Measurements from ENCODE around the gene C11orf54. TPM values are rescaled to one million over a fixed set of nuclear protein-coding genes. Genes with fewer than 3 reads are reported as not detected.

Gene C11orf54
- total RNA-seq (10 to 100 TPM; 20.4 to 66.1 TPM), polyA plus RNA-seq (10 to 100 TPM; 20.8 to 23.3 TPM)
- long read RNA-seq, donor 1, partial matches to known transcripts, result 0 of 6 reads
- long read RNA-seq, donor 1, other reads (novel, unspliced or antisense), result 0 of 6 reads
- long read RNA-seq, donor 2, partial matches to known transcripts, result 0 of 1 reads
- long read RNA-seq, donor 2, other reads (novel, unspliced or antisense), result 0 of 1 reads
- long read RNA-seq, donor 3, full-length matches to known transcripts, result 11 of 11 reads
- long read RNA-seq, donor 3, partial matches to known transcripts, result 0 of 11 reads
- long read RNA-seq, donor 3, other reads (novel, unspliced or antisense), result 0 of 11 reads
- long read RNA-seq, donor 4, partial matches to known transcripts, result 0 of 4 reads
- long read RNA-seq, donor 4, other reads (novel, unspliced or antisense), result 0 of 4 reads
- long read RNA-seq, donor 5, full-length matches to known transcripts, result 21 of 26 reads
- long read RNA-seq, donor 5, partial matches to known transcripts, result 5 of 26 reads
- long read RNA-seq, donor 5, other reads (novel, unspliced or antisense), result 0 of 26 reads

DNA sequence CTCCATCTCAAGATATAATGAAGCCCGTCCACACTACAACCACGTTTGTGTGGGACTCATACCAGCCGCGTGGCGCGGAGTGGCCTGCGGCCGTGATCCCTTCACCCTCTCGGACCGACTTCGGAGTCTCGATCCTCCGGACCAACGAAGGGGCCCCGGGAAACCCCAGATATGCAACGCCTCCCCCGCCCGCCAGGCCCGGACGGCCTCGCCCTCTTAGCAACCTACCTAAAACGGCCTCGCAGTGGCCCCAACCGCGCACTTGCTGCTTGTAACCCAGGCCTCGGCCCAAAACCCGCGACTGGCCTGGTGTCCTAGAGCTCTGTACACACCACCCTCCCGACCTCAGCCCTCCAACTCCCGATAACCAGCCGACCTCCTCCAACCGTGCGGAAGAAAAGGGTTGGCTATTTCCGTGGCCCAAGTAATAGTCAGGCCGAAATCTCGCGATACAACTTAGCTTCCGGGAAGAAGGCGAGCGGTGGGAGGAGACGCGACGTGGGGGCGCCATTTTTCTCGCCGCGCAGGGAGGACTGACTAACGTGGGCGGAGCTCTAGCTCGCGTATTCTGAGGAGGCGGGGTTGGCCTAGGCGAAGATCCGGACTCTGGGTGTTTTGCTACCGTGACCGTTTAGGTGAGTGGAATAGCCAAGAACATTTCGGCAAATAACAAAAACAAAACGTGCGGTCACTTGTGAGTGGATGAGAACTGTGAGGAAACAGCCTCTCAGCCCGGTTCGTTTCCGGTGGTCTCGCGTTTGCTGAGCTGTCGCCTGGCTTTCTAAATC lies at the start of gene C11orf54, which contains the start of gene TAF1D:
Gene C11orf54, plus strand, starts transcription at position 579 of the 788 bp plus-strand sequence. CDS start 5,722 bp downstream, outside the sequence.
Gene TAF1D, minus strand, starts transcription at position 402 of the 788 bp plus-strand sequence. CDS start 2,191 bp downstream, outside the sequence.
- peaks cover 4 to 36% (median 19%) of the 10 kb centered on the region in 4 donors for H3K36me3 ChIP-seq (ENCODE audit: control insufficient read depth in 4 of 4, insufficient read depth in 4 of 4, low read length in 4 of 4)
- no peaks in the 10 kb centered on the region for H3K27me3 ChIP-seq (ENCODE audit: control insufficient read depth in 3 of 3, insufficient read depth in 3 of 3, low read length in 2 of 3)
- H3K9me3 ChIP-seq (ENCODE audit: control insufficient read depth in 4 of 4, insufficient read depth in 3 of 4, low read length in 3 of 4), result no peaks in the 10 kb centered on the region
- H3K4me3 ChIP-seq, result peak within 1 kb of the TSS; percentile 87
- peaks cover 7 to 19% (median 12%) of the 10 kb centered on the region in 5 donors for H3K4me1 ChIP-seq (ENCODE audit: control insufficient read depth in 5 of 5, insufficient read depth in 5 of 5, low read length in 5 of 5)
- ATAC-seq (ENCODE audit: insufficient read depth, low FRiP score), result peak; percentile 96
- H3K27ac ChIP-seq (ENCODE audit: low read depth in 1 of 2, low read length in 1 of 2), result peak within 1 kb of the TSS; percentile 97
- WGBS, 2 donors, result 0% methylated on average over 65 of the region's 65 CpGs
- TF ChIP-seq, protein P1, sequence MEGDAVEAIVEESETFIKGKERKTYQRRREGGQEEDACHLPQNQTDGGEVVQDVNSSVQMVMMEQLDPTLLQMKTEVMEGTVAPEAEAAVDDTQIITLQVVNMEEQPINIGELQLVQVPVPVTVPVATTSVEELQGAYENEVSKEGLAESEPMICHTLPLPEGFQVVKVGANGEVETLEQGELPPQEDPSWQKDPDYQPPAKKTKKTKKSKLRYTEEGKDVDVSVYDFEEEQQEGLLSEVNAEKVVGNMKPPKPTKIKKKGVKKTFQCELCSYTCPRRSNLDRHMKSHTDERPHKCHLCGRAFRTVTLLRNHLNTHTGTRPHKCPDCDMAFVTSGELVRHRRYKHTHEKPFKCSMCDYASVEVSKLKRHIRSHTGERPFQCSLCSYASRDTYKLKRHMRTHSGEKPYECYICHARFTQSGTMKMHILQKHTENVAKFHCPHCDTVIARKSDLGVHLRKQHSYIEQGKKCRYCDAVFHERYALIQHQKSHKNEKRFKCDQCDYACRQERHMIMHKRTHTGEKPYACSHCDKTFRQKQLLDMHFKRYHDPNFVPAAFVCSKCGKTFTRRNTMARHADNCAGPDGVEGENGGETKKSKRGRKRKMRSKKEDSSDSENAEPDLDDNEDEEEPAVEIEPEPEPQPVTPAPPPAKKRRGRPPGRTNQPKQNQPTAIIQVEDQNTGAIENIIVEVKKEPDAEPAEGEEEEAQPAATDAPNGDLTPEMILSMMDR (IDR thresholded peaks at IDR 0.05; ENCODE audit: control extremely low read depth, extremely low read depth), result no peak
- DNase-seq, result peak; percentile 98 to 99 (median 99)
- H3K9ac ChIP-seq (ENCODE audit: insufficient read depth in 1 of 2, low read length in 2 of 2), result peak within 1 kb of the TSS; percentile 92 to 97

DNA sequence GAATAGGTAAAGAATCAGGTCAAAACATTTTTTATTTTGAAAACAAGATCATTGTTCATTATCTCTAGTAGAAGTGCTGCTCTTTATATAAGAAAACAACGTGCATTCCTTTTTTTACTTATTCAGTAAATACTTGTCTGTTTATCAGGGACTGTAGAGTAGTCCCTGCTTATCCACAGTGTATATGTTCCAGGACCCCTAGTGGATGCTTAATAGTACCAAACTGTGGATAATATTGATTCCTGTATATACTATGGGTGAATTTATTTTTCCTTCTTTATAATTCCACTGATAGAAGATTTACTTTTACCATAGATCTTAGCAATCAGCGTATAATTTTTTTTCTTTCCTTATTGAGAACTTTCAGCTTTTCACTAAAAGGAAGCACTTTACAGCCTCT lies 47.4 kb upstream of the C11orf54 start:
- Histone ChIP-seq H3K9me3 (ENCODE audit: control insufficient read depth in 4 of 4, insufficient read depth in 3 of 4, low read length in 3 of 4) (no peaks in the 10 kb centered on the region), H3K9ac (ENCODE audit: insufficient read depth in 1 of 2, low read length in 2 of 2) (no peak overlapping the region), H3K27me3 (ENCODE audit: control insufficient read depth in 3 of 3, insufficient read depth in 3 of 3, low read length in 2 of 3) (no peaks in the 10 kb centered on the region), H3K27ac (ENCODE audit: low read depth in 1 of 2, low read length in 1 of 2) (no peak overlapping the region), H3K4me1 (ENCODE audit: control insufficient read depth in 5 of 5, insufficient read depth in 5 of 5, low read length in 5 of 5) (no peaks in the 10 kb centered on the region), H3K4me3 (no peak overlapping the region), H3K36me3 (ENCODE audit: control insufficient read depth in 4 of 4, insufficient read depth in 4 of 4, low read length in 4 of 4) (peaks cover 29 to 57% (median 35%) of the 10 kb centered on the region in 4 donors)
- WGBS, 2 donors, result 91 to 93% methylated on average over 2 of the region's 2 CpGs
- ATAC-seq (ENCODE audit: insufficient read depth, low FRiP score), result no peak
- DNase-seq, result no peak
- TF ChIP-seq, protein P1 (IDR thresholded peaks at IDR 0.05; ENCODE audit: control extremely low read depth, extremely low read depth), result no peak

DNA sequence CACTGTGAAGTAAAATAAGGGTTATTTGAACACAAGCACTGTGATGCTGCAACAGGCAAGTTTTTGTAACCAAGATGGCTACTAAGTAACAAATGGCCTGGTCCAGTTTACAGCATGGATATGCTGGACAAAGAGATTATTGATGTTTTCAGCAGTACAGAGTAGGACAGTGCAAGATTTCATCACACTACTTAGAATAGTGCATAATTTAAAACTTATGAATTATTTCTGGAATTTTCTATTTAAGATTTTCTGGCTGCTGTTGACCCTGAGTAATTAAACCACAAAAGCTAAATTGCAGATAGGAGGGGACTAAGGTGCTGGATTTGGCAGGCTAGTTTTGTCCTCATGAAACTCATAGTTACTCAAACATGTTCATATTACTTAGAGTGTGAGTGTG lies 46.9 kb upstream of the C11orf54 start:
- Histone ChIP-seq H3K36me3 (ENCODE audit: control insufficient read depth in 4 of 4, insufficient read depth in 4 of 4, low read length in 4 of 4) (peaks cover 28 to 55% (median 35%) of the 10 kb centered on the region in 4 donors), H3K27ac (ENCODE audit: low read depth in 1 of 2, low read length in 1 of 2) (no peak overlapping the region), H3K9ac (ENCODE audit: insufficient read depth in 1 of 2, low read length in 2 of 2) (no peak overlapping the region), H3K4me1 (ENCODE audit: control insufficient read depth in 5 of 5, insufficient read depth in 5 of 5, low read length in 5 of 5) (no peaks in the 10 kb centered on the region), H3K4me3 (no peak overlapping the region), H3K9me3 (ENCODE audit: control insufficient read depth in 4 of 4, insufficient read depth in 3 of 4, low read length in 3 of 4) (no peaks in the 10 kb centered on the region), H3K27me3 (ENCODE audit: control insufficient read depth in 3 of 3, insufficient read depth in 3 of 3, low read length in 2 of 3) (no peaks in the 10 kb centered on the region)
- ATAC-seq (ENCODE audit: insufficient read depth, low FRiP score), result no peak
- TF ChIP-seq, protein P1 (IDR thresholded peaks at IDR 0.05; ENCODE audit: control extremely low read depth, extremely low read depth), result no peak
- no peak for DNase-seq
